A673 (cell line): ENCODE data around the gene WDR37.

ENCODE experiments used
- CTCF ChIP-seq: fragments of 300-800, 200-600 bp; sonication (generic); conservative IDR thresholded peaks from 2 replicates; pipeline ENCODE4 v1.5.1; 2017; ENCODE audit warnings: low read depth, mild to moderate bottlenecking, antibody characterized with exemption, low read length, moderate library complexity, mixed read lengths
- EZH2 ChIP-seq: fragments of 200-600 bp; sonication (generic); IDR thresholded peaks from 2 replicates; pipeline ENCODE4 v1.6.1; 2017; ENCODE audit warnings: borderline replicate concordance, low read depth, mild to moderate bottlenecking, mixed read lengths, antibody characterized with exemption, low read length; ENCODE audit not compliant: poor library complexity, severe bottlenecking

GRCh38 chr10:1064964-1065247, 8.7 kb downstream of the WDR37 start:
- TF ChIP-seq CTCF: no peak
- no peak for TF ChIP-seq EZH2
